Panc1 (cell line): Measurements from ENCODE around the gene RPUSD4. TPM values are rescaled to one million over a fixed set of nuclear protein-coding genes. Genes with fewer than 3 reads are reported as not detected.
A peak's percentile ranks its signal among the peaks of the same experiment; 100 is the strongest.

Experiments
- ATAC-seq: fragments of 200-7000 bp; cut with Tn5 transposase; 2 replicates; pipeline ENCODE4 v1.9.1; 2020; ENCODE audit warnings: mild to moderate bottlenecking, moderate library complexity
- BruUV-seq: library from RNA; stranded (reverse); fragments of 400-500 nt; replicated peaks from 2 replicates; lab custom pipeline; 2021; lab: Mats Ljungman, UMichigan
- CTCF ChIA-PET: fragments of 300-600 bp; sonication (Branson Sonifier 250); formaldehyde crosslinking; loops from one replicate; lab custom pipeline; 2022; ENCODE audit warnings: antibody characterized with exemption; lab: Charles Lee
- POLR2A ChIA-PET: fragments of 300-600 bp; sonication (Branson Sonifier 250); formaldehyde crosslinking; loops from one replicate; lab custom pipeline; 2022; ENCODE audit warnings: antibody characterized with exemption; lab: Charles Lee
- DNase-seq: peaks from one replicate; pipeline ENCODE4 v3.0.0-alpha.2; 2010; ENCODE audit warnings: low read depth, low spot score
- H3K27ac ChIP-seq: 2 replicates; pipeline ENCODE4 v1.5.1; 2011; ENCODE audit warnings: mild to moderate bottlenecking, low read length, inconsistent platforms
- H3K27me3 ChIP-seq: fragments of 200-500 bp; sonication (Bioruptor generic); 2 replicates; pipeline ENCODE4 v1.6.0; 2014; ENCODE audit warnings: low read length, inconsistent platforms; ENCODE audit not compliant: control insufficient read depth, insufficient read depth
- H3K36me3 ChIP-seq: fragments of 200-500 bp; sonication (Bioruptor generic); 2 replicates; pipeline ENCODE4 v1.5.1; 2014; ENCODE audit warnings: inconsistent platforms, mild to moderate bottlenecking, low read length, moderate library complexity; ENCODE audit not compliant: control insufficient read depth, insufficient read depth
- H3K4me1 ChIP-seq: 2 replicates; pipeline ENCODE4 v1.5.1; 2011; ENCODE audit warnings: inconsistent platforms, mild to moderate bottlenecking, low read length, moderate library complexity; ENCODE audit not compliant: control insufficient read depth, insufficient read depth
- H3K4me3 ChIP-seq, 2 experiments: 2 replicates each; pipeline ENCODE4 v1.5.1; 2011 to 2012; ENCODE audit warnings: low read depth in 2 of 2, low read length in 2 of 2, mild to moderate bottlenecking in 2 of 2, inconsistent platforms in 1 of 2, moderate library complexity in 1 of 2
- H3K9me3 ChIP-seq: fragments of 200-500 bp; sonication (Bioruptor generic); 2 replicates; pipeline ENCODE4 v1.5.1; 2014; ENCODE audit warnings: low read depth, mild to moderate bottlenecking, inconsistent platforms, low read length, moderate library complexity; ENCODE audit not compliant: control insufficient read depth, insufficient read depth
- POLR2AphosphoS5 ChIP-seq: IDR thresholded peaks from 2 replicates; pipeline ENCODE4 v1.6.1; 2012; ENCODE audit warnings: mild to moderate bottlenecking, low read depth, low read length, moderate library complexity
- SIN3A ChIP-seq: IDR thresholded peaks from 2 replicates; pipeline ENCODE4 v1.6.1; 2012; ENCODE audit warnings: low read depth, mild to moderate bottlenecking, low read length, moderate library complexity, borderline replicate concordance; ENCODE audit not compliant: insufficient read depth
- TCF7L2 ChIP-seq: IDR thresholded peaks from 2 replicates; pipeline ENCODE4 v1.6.1; 2011; ENCODE audit warnings: mild to moderate bottlenecking, low read depth, low read length, inconsistent platforms
- in situ Hi-C: cut with HindIII; loops from 2 replicates; pipeline ENCODE4 v1.10.0; 2016; ENCODE audit warnings: low sequenced_read_pairs, low pct_unique_long_range_greater_than_20kb
- intact Hi-C: fragments of 100-400 bp; cut with micrococcal nuclease; formaldehyde crosslinking; loops from one replicate; pipeline ENCODE4 v1.10.0; 2022; ENCODE audit not compliant: unreplicated experiment
- total RNA-seq: library from RNA; stranded (reverse); gene quantifications from one replicate; pipeline ENCODE4 v1.2.1, GENCODE V29; 2021; ENCODE audit not compliant: unreplicated experiment
- TF ChIP-seq, protein P1 (sequence below), 2 experiments: IDR thresholded peaks; 2 replicates each; pipeline ENCODE4 v1.6.1; 2011 to 2012; ENCODE audit warnings: low read depth in 2 of 2, control low read depth in 1 of 2, low read length in 1 of 2, mild to moderate bottlenecking in 1 of 2, moderate library complexity in 1 of 2; ENCODE audit not compliant: insufficient read depth in 1 of 2
- TF ChIP-seq, protein P2 (sequence below): fragments of 450-650 bp; IDR thresholded peaks from 2 replicates; pipeline ENCODE4 v1.5.1; 2017; ENCODE audit warnings: mild to moderate bottlenecking

The RPUSD4 gene
- total RNA-seq, 1 experiment from 2014 or later, result 52.3 TPM

DNA sequence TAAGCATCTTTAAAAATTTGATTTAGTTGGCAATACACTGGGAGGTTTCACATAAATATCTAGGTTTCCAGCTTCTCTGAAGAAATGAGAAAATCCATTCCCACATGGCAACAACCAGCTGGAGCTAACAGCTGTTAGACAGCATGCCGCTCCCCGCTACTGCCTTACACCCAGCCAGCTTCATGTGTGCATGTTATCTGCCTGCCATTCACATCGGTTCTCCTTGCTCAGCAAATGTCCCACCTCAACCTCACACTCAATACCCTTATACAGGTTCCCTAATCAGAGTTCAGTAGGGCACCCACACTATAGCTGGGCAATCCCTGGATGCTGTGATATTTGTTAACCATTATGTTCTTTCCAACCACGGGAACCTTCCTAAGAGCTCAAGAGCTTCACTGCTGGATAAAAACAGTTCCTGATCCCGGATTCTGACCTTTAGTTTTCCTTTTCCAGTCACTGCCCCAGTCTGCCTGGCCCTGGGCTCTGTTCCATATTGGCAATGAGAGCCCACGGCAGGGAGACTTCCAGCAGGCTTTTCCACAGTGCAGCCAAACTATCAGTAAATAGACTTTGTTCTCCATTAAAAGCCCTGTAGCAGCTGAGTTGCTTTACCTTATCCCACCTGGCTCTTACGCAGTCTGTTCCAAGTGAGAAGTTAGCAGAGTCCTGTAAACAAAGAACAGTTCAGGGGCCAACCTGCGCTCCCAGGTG is 8.6 kb downstream of the RPUSD4 start:
- peaks cover 51% of the 10 kb centered on the region for H3K36me3 ChIP-seq
- no peak overlapping the region for H3K4me3 ChIP-seq
- no peak for TF ChIP-seq TCF7L2
- H3K27me3 ChIP-seq, result no peaks in the 10 kb centered on the region
- intact Hi-C loops, result no loop called here
- H3K27ac ChIP-seq, result no peak overlapping the region
- DNase-seq (no peak), ATAC-seq (no peak)
- CTCF ChIA-PET, result no interaction called here
- H3K4me1 ChIP-seq, result peaks cover 3% of the 10 kb centered on the region; the same call in 1 of the 2 replicates
- no TSS peak for BruUV-seq
- in situ Hi-C loops, result loop anchor here (25.0 kb wide), 1 partner anchor 266 kb away; the partner anchor contains the start of gene VSIG10L2
- POLR2A ChIA-PET, result interaction anchor here (0.6 kb wide), 1 partner anchor 292 kb away, joined by 7 read pairs; no protein-coding TSS in a partner anchor
- H3K9me3 ChIP-seq, result no peaks in the 10 kb centered on the region

GRCh38 chr11:126198648-126199047 is 12.8 kb downstream of the RPUSD4 start:
- Histone ChIP-seq H3K4me3 (no peak overlapping the region), H3K36me3 (peaks cover 31% of the 10 kb centered on the region), H3K27ac (no peak overlapping the region), H3K27me3 (no peaks in the 10 kb centered on the region), H3K9me3 (no peaks in the 10 kb centered on the region), H3K4me1 (peaks cover 3% of the 10 kb centered on the region; the same call in 1 of the 2 replicates)
- ChIA-PET CTCF (no interaction called here), POLR2A (no interaction called here)
- ATAC-seq (no peak), DNase-seq (no peak)
- TF ChIP-seq POLR2AphosphoS5, result no peak
- no TSS peak for BruUV-seq
- intact Hi-C loops, result no loop called here
- in situ Hi-C loops, result no loop called here

DNA sequence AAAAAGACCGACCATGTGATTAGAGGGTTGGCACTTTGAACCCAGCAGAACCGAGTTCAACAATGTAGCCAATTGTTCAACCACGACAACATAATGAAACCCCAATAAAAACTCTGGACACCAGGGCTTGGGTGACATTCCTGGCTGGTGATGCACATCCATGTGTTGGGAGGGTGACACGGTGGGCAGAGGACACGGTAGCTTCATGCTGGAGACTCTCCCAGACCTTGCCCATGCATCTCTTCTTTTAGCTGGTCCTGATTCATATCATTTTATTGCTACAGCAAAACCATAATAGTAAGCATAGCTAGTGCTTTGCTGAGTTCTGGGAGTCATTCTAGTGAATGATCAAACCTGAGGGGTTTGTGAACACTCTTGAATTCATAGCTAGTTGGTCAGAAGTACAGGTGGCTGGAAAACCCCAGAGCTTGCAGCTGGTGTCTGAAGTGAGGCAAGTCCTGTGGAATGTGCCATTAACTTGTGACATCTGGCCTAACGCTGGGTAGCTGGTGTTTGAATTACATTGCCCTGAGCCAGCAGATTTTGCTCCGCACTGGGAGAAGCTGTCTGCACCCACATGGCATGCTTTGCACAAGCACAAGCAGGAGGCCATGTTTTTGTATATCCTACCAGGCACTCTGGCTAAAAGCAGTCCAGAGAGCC is 14.0 kb downstream of the RPUSD4 start:
- TF ChIP-seq, protein P1, sequence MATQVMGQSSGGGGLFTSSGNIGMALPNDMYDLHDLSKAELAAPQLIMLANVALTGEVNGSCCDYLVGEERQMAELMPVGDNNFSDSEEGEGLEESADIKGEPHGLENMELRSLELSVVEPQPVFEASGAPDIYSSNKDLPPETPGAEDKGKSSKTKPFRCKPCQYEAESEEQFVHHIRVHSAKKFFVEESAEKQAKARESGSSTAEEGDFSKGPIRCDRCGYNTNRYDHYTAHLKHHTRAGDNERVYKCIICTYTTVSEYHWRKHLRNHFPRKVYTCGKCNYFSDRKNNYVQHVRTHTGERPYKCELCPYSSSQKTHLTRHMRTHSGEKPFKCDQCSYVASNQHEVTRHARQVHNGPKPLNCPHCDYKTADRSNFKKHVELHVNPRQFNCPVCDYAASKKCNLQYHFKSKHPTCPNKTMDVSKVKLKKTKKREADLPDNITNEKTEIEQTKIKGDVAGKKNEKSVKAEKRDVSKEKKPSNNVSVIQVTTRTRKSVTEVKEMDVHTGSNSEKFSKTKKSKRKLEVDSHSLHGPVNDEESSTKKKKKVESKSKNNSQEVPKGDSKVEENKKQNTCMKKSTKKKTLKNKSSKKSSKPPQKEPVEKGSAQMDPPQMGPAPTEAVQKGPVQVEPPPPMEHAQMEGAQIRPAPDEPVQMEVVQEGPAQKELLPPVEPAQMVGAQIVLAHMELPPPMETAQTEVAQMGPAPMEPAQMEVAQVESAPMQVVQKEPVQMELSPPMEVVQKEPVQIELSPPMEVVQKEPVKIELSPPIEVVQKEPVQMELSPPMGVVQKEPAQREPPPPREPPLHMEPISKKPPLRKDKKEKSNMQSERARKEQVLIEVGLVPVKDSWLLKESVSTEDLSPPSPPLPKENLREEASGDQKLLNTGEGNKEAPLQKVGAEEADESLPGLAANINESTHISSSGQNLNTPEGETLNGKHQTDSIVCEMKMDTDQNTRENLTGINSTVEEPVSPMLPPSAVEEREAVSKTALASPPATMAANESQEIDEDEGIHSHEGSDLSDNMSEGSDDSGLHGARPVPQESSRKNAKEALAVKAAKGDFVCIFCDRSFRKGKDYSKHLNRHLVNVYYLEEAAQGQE (IDR thresholded peaks at IDR 0.05; ENCODE audit: insufficient read depth in 1 of 2, low read depth in 2 of 2, low read length in 1 of 2), result no peak
- no peak for TF ChIP-seq POLR2AphosphoS5
- no peak for TF ChIP-seq TCF7L2
- TF ChIP-seq, protein P2, sequence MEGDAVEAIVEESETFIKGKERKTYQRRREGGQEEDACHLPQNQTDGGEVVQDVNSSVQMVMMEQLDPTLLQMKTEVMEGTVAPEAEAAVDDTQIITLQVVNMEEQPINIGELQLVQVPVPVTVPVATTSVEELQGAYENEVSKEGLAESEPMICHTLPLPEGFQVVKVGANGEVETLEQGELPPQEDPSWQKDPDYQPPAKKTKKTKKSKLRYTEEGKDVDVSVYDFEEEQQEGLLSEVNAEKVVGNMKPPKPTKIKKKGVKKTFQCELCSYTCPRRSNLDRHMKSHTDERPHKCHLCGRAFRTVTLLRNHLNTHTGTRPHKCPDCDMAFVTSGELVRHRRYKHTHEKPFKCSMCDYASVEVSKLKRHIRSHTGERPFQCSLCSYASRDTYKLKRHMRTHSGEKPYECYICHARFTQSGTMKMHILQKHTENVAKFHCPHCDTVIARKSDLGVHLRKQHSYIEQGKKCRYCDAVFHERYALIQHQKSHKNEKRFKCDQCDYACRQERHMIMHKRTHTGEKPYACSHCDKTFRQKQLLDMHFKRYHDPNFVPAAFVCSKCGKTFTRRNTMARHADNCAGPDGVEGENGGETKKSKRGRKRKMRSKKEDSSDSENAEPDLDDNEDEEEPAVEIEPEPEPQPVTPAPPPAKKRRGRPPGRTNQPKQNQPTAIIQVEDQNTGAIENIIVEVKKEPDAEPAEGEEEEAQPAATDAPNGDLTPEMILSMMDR, result no peak
- TF ChIP-seq SIN3A, result no peak
- ATAC-seq (peak; percentile 74), DNase-seq (no peak)
- ChIA-PET CTCF (no interaction called here), POLR2A (no interaction called here)
- H3K4me3 ChIP-seq, result no peak overlapping the region
- in situ Hi-C loops (no loop called here), intact Hi-C loops (no loop called here)
- H3K27me3 ChIP-seq, result no peaks in the 10 kb centered on the region
- H3K4me1 ChIP-seq, result peaks cover 3% of the 10 kb centered on the region; the same call in 1 of the 2 replicates
- H3K9me3 ChIP-seq, result no peaks in the 10 kb centered on the region
- H3K36me3 ChIP-seq, result peaks cover 24% of the 10 kb centered on the region
- H3K27ac ChIP-seq, result peak overlapping the region; percentile 20; the same call in 1 of the 2 replicates
- no TSS peak for BruUV-seq
